Esophagus muscularis mucosa (tissue), 3 donors: Measurements from ENCODE around the gene BBS7.

Experiments used
- POLR2A ChIP-seq: fragments of 450-650 bp; IDR thresholded peaks from one replicate; pipeline ENCODE4 v1.6.1; 2017; ENCODE audit warnings: antibody characterized with exemption, moderate library complexity, mild to moderate bottlenecking, low read depth
- TF ChIP-seq, protein P1 (sequence below), 3 experiments: fragments of 200-600 bp in 2 of 3; fragments of 450-650 bp in 1 of 3; sonication (generic) in 2 of 3; IDR thresholded peaks; one replicate each; pipeline ENCODE4 v1.5.1; 2017 to 2019; ENCODE audit warnings: antibody characterized with exemption in 3 of 3, mild to moderate bottlenecking in 2 of 3, moderate library complexity in 1 of 3

GRCh38 chr4:121819216-121819965, 50.9 kb downstream of the BBS7 start:
- TF ChIP-seq POLR2A, result no peak
- TF ChIP-seq, protein P1, sequence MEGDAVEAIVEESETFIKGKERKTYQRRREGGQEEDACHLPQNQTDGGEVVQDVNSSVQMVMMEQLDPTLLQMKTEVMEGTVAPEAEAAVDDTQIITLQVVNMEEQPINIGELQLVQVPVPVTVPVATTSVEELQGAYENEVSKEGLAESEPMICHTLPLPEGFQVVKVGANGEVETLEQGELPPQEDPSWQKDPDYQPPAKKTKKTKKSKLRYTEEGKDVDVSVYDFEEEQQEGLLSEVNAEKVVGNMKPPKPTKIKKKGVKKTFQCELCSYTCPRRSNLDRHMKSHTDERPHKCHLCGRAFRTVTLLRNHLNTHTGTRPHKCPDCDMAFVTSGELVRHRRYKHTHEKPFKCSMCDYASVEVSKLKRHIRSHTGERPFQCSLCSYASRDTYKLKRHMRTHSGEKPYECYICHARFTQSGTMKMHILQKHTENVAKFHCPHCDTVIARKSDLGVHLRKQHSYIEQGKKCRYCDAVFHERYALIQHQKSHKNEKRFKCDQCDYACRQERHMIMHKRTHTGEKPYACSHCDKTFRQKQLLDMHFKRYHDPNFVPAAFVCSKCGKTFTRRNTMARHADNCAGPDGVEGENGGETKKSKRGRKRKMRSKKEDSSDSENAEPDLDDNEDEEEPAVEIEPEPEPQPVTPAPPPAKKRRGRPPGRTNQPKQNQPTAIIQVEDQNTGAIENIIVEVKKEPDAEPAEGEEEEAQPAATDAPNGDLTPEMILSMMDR (IDR thresholded peaks at IDR 0.05), result no peak
